ENCODE data around the gene ANKRD33B. TPM values are rescaled to one million over a fixed set of nuclear protein-coding genes. Genes with fewer than 3 reads are reported as not detected.

The ANKRD33B gene
- total RNA-seq, 4 donors from 2014 or later = 0.57 to 6.5 (median 1.7) TPM

DNA sequence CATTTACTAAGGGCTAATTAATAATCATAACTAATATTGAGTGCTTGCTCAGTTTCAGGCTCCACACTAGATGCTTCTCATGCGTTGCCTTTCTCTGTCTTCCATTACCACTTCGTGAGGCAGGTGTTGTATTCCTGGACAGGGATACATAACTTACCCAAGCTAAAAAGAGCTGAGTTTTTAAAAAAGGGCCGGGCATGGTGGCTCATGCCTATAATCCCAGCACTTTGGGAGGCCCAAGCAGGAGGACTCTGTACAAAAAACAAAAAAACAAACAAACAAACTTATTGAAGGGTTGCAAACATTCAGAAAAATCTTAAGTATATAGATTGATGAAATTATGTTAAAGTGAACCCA, 12.1 kb upstream of the ANKRD33B start:
- H3K36me3 ChIP-seq = no peaks in the 10 kb centered on the region
- peaks cover 0 to 4% (median 0%) of the 10 kb centered on the region in 4 donors for H3K27me3 ChIP-seq
- TF ChIP-seq, protein P1, sequence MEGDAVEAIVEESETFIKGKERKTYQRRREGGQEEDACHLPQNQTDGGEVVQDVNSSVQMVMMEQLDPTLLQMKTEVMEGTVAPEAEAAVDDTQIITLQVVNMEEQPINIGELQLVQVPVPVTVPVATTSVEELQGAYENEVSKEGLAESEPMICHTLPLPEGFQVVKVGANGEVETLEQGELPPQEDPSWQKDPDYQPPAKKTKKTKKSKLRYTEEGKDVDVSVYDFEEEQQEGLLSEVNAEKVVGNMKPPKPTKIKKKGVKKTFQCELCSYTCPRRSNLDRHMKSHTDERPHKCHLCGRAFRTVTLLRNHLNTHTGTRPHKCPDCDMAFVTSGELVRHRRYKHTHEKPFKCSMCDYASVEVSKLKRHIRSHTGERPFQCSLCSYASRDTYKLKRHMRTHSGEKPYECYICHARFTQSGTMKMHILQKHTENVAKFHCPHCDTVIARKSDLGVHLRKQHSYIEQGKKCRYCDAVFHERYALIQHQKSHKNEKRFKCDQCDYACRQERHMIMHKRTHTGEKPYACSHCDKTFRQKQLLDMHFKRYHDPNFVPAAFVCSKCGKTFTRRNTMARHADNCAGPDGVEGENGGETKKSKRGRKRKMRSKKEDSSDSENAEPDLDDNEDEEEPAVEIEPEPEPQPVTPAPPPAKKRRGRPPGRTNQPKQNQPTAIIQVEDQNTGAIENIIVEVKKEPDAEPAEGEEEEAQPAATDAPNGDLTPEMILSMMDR (IDR thresholded peaks at IDR 0.05) = no peak
- TF ChIP-seq POLR2A (IDR thresholded peaks at IDR 0.05) = no peak
- peaks cover 13 to 46% (median 36%) of the 10 kb centered on the region in 3 donors for H3K4me1 ChIP-seq
- H3K9me3 ChIP-seq = no peaks in the 10 kb centered on the region
- peak overlapping the region in 3 of 4 donors; percentile 60 to 66 (median 61) for H3K27ac ChIP-seq
- no peak overlapping the region for H3K4me3 ChIP-seq
- WGBS, 2 donors = 67 to 87% methylated on average over 3 of the region's 3 CpGs
- DNase-seq = no peak
- intact Hi-C loops (cut with DNase I) = no loop called here

DNA sequence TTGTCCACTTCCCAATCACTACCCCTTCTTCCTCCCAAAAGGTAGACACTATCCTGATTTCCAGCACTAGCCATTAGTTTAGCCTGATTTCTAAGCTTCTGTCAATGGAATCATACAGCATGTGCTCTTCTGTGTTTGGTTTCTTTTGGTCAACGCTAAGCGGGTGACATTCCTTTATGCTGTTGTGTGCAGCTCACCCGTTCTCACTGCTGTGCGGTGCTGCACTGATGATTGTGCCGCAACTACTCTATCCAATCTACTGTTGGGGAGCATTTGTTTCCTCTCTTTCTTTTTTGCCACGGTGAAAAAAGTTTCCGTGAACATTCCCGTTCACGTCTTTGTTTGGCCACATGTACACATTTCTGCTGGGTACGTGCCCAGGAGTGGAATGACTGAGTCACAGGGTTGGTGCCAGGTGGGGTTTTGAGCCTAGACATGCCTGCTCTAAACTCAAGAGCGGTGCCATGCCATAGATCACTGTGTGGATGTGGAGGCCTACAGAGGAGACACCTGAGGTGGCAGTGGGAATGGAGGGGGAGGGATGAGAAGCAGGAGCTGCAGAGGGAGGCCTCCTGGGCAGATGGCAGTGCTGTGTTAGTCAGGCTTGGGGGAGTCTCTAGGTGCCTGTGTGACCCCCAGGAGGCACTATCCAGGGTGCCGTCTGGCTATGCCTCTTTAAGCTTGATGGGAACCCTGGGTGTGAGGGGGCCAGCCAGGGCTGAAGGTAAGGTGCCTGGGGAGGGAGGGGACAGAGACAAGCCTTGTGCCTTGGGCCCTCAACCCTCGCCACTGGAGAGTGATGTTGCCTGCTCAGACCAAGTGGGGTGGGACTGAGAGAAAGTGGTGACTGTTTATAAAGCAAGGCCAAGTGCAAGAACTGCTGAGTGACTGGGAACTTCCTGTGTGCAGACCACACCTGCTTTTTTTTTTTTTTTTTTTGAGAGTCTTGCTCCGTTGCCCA, 11.4 kb upstream of the ANKRD33B start:
- WGBS, 2 donors = 53 to 63% methylated on average over 11 to 12 of the region's 14 CpGs
- peak overlapping the region in 3 of 4 donors; percentile 60 to 66 (median 61) for H3K27ac ChIP-seq
- DNase-seq = no peak

DNA sequence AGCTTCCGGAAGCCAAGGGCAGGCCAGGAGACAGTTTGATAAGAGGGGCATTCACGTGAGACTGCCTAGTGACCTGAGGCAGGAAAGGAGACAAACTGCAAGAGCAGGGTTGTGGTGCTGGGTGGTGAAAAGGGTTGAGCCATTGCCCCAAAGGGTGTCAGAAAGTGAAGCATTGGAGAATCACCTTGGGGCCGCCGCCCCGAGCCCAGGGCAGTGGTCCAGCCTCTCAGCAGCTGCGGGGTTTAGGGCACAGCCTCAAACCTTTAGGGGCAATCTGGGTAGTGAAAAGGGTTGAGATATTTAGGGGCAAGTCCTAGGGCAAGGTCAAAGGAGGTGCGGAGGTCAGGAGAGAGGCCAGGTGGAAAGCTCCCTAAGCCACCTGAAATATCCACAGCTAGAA, 10.4 kb upstream of the ANKRD33B start:
- Histone ChIP-seq H3K36me3 (no peaks in the 10 kb centered on the region), H3K9me3 (no peaks in the 10 kb centered on the region), H3K27me3 (no peaks in the 10 kb centered on the region), H3K4me1 (peaks cover 24 to 61% (median 47%) of the 10 kb centered on the region in 3 donors), H3K27ac (no peak overlapping the region), H3K4me3 (no peak overlapping the region)
- TF ChIP-seq POLR2A (IDR thresholded peaks at IDR 0.05) = no peak
- TF ChIP-seq, protein P1 (IDR thresholded peaks at IDR 0.05) = no peak
- intact Hi-C loops (cut with DNase I) = no loop called here
- DNase-seq = no peak
- WGBS, 2 donors = 91 to 95% methylated on average over 5 to 7 of the region's 7 CpGs

More for the DNA sequence above, 11.4 kb upstream of the ANKRD33B start:
- H3K4me3 ChIP-seq = no peak overlapping the region
- no peaks in the 10 kb centered on the region for H3K27me3 ChIP-seq
- H3K9me3 ChIP-seq = no peaks in the 10 kb centered on the region
- H3K36me3 ChIP-seq = no peaks in the 10 kb centered on the region
- H3K4me1 ChIP-seq = peaks cover 20 to 53% (median 43%) of the 10 kb centered on the region in 3 donors
- TF ChIP-seq, protein P1 (IDR thresholded peaks at IDR 0.05) = no peak
- TF ChIP-seq POLR2A (IDR thresholded peaks at IDR 0.05) = no peak
- intact Hi-C loops (cut with DNase I) = no loop called here

DNA sequence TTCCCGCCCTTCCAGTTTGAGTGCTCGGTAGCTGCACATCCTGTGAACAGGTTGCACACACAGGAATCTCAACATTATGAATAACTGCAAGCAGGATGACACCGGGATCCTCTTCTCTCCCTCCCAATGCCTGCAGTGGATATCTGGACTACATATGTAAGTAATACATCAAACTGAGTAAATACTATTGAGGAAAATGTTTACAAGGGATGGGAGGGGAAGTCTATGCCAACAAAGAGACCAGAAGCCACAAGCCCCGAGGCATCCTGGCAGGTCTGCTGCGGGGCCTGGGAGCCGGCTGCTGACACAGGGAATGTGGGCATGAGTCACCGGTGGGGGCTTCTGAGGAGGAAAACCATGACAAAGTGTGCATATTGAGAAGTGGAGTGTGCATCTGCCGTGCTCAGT, 8.6 kb upstream of the ANKRD33B start:
- H3K36me3 ChIP-seq = no peaks in the 10 kb centered on the region
- 39 to 43% methylated on average over 8 of the region's 8 CpGs for WGBS, 2 donors
- no peak for TF ChIP-seq POLR2A (IDR thresholded peaks at IDR 0.05)
- TF ChIP-seq, protein P1 (IDR thresholded peaks at IDR 0.05) = no peak
- H3K4me1 ChIP-seq = peaks cover 24 to 65% (median 47%) of the 10 kb centered on the region in 3 donors
- DNase-seq = no peak
- H3K27me3 ChIP-seq = no peaks in the 10 kb centered on the region
- intact Hi-C loops (cut with DNase I) = no loop called here
- H3K9me3 ChIP-seq = no peaks in the 10 kb centered on the region
- no peak overlapping the region for H3K27ac ChIP-seq
- H3K4me3 ChIP-seq = no peak overlapping the region

DNA sequence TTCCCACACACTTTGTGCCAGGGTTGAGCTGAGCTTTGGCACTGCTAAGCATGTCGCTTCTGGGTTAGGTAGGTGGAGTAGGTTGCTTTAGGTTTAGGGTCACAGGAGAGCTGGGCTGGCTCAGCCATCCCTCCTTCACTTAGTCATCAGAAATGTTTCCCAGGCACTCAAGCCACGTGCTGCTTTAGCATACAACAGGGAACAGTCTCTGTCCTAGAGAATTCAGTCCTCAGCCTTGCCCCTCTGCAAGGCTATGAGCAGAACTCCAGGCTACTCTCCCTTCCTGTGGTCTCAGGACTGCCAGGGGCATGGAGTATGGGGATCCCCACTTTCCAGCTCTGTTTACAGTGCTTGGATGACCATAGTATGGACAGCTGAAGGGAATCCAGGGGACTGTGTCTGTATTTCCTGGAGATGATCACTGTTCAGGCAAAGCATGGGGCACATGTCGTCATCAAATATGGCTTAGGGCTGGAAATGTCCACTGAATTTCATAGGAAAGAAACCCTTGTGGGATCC, 7.5 kb upstream of the ANKRD33B start:
- H3K27me3 ChIP-seq = no peaks in the 10 kb centered on the region
- TF ChIP-seq, protein P1 (IDR thresholded peaks at IDR 0.05) = no peak
- no peak for TF ChIP-seq POLR2A (IDR thresholded peaks at IDR 0.05)
- H3K4me1 ChIP-seq = peaks cover 24 to 59% (median 44%) of the 10 kb centered on the region in 3 donors
- no peak overlapping the region for H3K4me3 ChIP-seq
- no peaks in the 10 kb centered on the region for H3K9me3 ChIP-seq
- WGBS, 2 donors = 17 to 30% methylated on average over 3 of the region's 3 CpGs
- peak overlapping the region in 2 of 4 donors; percentile 52 to 78 for H3K27ac ChIP-seq
- H3K36me3 ChIP-seq = no peaks in the 10 kb centered on the region
- intact Hi-C loops (cut with DNase I) = no loop called here
- DNase-seq = no peak

Measured in esophagus squamous epithelium (tissue), 5 donors.